AG04450 (cell line): ENCODE data around the gene KMT2D. TPM values are rescaled to one million over a fixed set of nuclear protein-coding genes. Genes with fewer than 3 reads are reported as not detected.

Experiments used
- CTCF ChIA-PET: fragments of 300-600, 350-600 bp; formaldehyde crosslinking; extraction: SDS; loops from one replicate; lab custom pipeline; 2022; ENCODE audit warnings: antibody characterized with exemption, inconsistent platforms; lab: Charles Lee
- POLR2A ChIA-PET: fragments of 350-600 bp; formaldehyde crosslinking; extraction: SDS; loops from one replicate; lab custom pipeline; 2021; ENCODE audit warnings: antibody characterized with exemption, inconsistent platforms; lab: Yijun Ruan, JAX
- DNase-seq: peaks from one replicate; pipeline ENCODE4 v3.0.0-alpha.2; 2011; ENCODE audit warnings: low read depth, low spot score
- H3K27ac ChIP-seq: one replicate; pipeline ENCODE4 v1.5.1; 2012; ENCODE audit warnings: low read depth, low read length, control low read depth
- H3K27me3 ChIP-seq: one replicate; pipeline ENCODE4 v1.6.0; 2012; ENCODE audit warnings: low read length; ENCODE audit not compliant: control insufficient read depth, insufficient read depth
- H3K4me3 ChIP-seq: 2 replicates; pipeline ENCODE4 v1.5.1; 2011; ENCODE audit warnings: mild to moderate bottlenecking, low read depth, low read length, control low read depth
- H3K9me3 ChIP-seq: 2 replicates; pipeline ENCODE4 v1.5.1; 2012; ENCODE audit warnings: low read length; ENCODE audit not compliant: control insufficient read depth, insufficient read depth
- CTCF ChIP-seq: IDR thresholded peaks from 2 replicates; pipeline ENCODE4 v1.5.1; 2011; ENCODE audit warnings: low read depth, low read length, control low read depth, inconsistent platforms
- polyA plus RNA-seq: library from polyadenylated mRNA; depleted of rRNA; stranded (reverse); fragments of >200 nt; gene quantifications from 2 replicates; pipeline ENCODE4 v1.2.3, GENCODE V29; 2011

KMT2D gene
- polyA plus RNA-seq, 1 experiment = 8.9 TPM

- POLR2A ChIA-PET = no interaction called here
- DNase-seq = no peak
- Histone ChIP-seq H3K9me3 (no peaks in the 10 kb centered on the region), H3K27me3 (peaks cover 7% of the 10 kb centered on the region), H3K27ac (no peak overlapping the region), H3K4me3 (no peak overlapping the region)
- CTCF ChIA-PET = interaction anchor here (0.6 to 6.4 kb wide), 10 partner anchors 11 to 258 kb away, joined by 3 to 125 read pairs (median 4); partner anchors contain the start of gene LMBR1L
- no peak for TF ChIP-seq CTCF
Measured at GRCh38 chr12:49084438-49084837, 23.8 kb upstream of the KMT2D start.

GRCh38 chr12:49079793-49080192 is 19.2 kb upstream of the KMT2D start:
- Histone ChIP-seq H3K27me3 (peaks cover 2% of the 10 kb centered on the region), H3K9me3 (no peaks in the 10 kb centered on the region), H3K4me3 (no peak overlapping the region), H3K27ac (no peak overlapping the region)
- ChIA-PET POLR2A (interaction anchor here (0.7 kb wide), 1 partner anchor 10 kb away, joined by 3 read pairs; no protein-coding TSS in a partner anchor), CTCF (interaction anchor here (1.2 to 3.0 kb wide), 2 partner anchors 8 to 13 kb away, joined by 3 to 39 read pairs; no protein-coding TSS in a partner anchor)
- no peak for TF ChIP-seq CTCF
- no peak for DNase-seq

- no peak for TF ChIP-seq CTCF
- no peak for DNase-seq
- CTCF ChIA-PET = interaction anchor here (1.0 to 1.6 kb wide), 2 partner anchors 17 to 21 kb away, joined by 4 to 5 read pairs; no protein-coding TSS in a partner anchor
- Histone ChIP-seq H3K9me3 (no peaks in the 10 kb centered on the region), H3K4me3 (no peak overlapping the region), H3K27me3 (no peaks in the 10 kb centered on the region), H3K27ac (no peak overlapping the region)
- POLR2A ChIA-PET = no interaction called here
Measured at GRCh38 chr12:49070971-49071370, 10.4 kb upstream of the KMT2D start.

- TF ChIP-seq CTCF = peak; percentile 16; the same call in 1 of the 2 replicates
- H3K27ac ChIP-seq = peak within 1 kb of the TSS; percentile 70
- peak within 1 kb of the TSS; percentile 82 for H3K4me3 ChIP-seq
- H3K27me3 ChIP-seq = no peaks in the 10 kb centered on the region
- DNase-seq = peak; percentile 78
- POLR2A ChIA-PET = interaction anchor here (0.5 to 1.4 kb wide), 10 partner anchors 10 to 165 kb away, joined by 3 to 26 read pairs (median 4); partner anchors contain the start of genes DDN, LMBR1L and TUBA1B
- CTCF ChIA-PET = interaction anchor here (0.5 to 2.4 kb wide), 6 partner anchors 18 to 151 kb away, joined by 3 to 23 read pairs (median 4); no protein-coding TSS in a partner anchor
- no peaks in the 10 kb centered on the region for H3K9me3 ChIP-seq
Measured at GRCh38 chr12:49069507-49070346, 9.1 kb upstream of the KMT2D start, which contains the start of gene RHEBL1. Gene RHEBL1, minus strand, starts transcription at chr12:49069979. Its CDS starts 194 bp downstream, at chr12:49069785.
